ENCODE data around the gene ATL2. TPM values are rescaled to one million over a fixed set of nuclear protein-coding genes. Genes with fewer than 3 reads are reported as not detected.
A peak's percentile ranks its signal among the peaks of the same experiment; 100 is the strongest.

ATL2 gene
- total and polyA plus RNA-seq, 7 donors, result 19.8 to 98.9 (median 59.2) TPM

DNA sequence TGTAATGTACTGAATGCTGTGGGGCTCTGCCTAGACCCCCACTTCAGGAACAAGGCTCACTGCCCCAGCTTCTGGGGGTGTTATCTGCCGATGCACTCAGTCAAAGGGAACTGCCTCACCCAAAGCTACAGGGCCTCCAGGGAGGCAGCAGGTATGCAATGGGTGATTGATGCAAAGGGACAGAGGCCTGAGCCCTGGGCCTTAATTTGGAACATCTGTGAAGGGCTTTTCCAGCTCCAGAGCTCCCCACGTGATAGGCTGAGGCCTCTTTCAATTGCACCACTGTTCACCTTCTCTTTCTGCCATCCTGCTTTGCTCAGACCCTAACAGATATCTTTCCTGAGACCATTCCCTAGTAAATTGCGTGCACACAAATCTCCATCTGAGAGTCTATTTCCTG is 131.0 kb downstream of the ATL2 start:
- H3K4me3 ChIP-seq, result no peak overlapping the region
- 76 to 88% (median 82%) methylated on average over 3 of the region's 3 CpGs for WGBS, 3 donors
- no peaks in the 10 kb centered on the region for H3K9me3 ChIP-seq
- H3K27ac ChIP-seq, result no peak overlapping the region
- ATAC-seq, result no peak
- no peaks in the 10 kb centered on the region for H3K27me3 ChIP-seq (ENCODE audit: insufficient read depth in 3 of 3, low read length in 2 of 3)
- no peaks in the 10 kb centered on the region for H3K36me3 ChIP-seq (ENCODE audit: insufficient read depth in 1 of 2, low read depth in 1 of 2)
- intact Hi-C loops (cut with DNase I), result no loop called here
- peaks cover 16% of the 10 kb centered on the region for H3K4me1 ChIP-seq
- DNase-seq, result no peak
- TF ChIP-seq, protein P1, sequence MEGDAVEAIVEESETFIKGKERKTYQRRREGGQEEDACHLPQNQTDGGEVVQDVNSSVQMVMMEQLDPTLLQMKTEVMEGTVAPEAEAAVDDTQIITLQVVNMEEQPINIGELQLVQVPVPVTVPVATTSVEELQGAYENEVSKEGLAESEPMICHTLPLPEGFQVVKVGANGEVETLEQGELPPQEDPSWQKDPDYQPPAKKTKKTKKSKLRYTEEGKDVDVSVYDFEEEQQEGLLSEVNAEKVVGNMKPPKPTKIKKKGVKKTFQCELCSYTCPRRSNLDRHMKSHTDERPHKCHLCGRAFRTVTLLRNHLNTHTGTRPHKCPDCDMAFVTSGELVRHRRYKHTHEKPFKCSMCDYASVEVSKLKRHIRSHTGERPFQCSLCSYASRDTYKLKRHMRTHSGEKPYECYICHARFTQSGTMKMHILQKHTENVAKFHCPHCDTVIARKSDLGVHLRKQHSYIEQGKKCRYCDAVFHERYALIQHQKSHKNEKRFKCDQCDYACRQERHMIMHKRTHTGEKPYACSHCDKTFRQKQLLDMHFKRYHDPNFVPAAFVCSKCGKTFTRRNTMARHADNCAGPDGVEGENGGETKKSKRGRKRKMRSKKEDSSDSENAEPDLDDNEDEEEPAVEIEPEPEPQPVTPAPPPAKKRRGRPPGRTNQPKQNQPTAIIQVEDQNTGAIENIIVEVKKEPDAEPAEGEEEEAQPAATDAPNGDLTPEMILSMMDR (IDR thresholded peaks at IDR 0.05), result no peak

DNA sequence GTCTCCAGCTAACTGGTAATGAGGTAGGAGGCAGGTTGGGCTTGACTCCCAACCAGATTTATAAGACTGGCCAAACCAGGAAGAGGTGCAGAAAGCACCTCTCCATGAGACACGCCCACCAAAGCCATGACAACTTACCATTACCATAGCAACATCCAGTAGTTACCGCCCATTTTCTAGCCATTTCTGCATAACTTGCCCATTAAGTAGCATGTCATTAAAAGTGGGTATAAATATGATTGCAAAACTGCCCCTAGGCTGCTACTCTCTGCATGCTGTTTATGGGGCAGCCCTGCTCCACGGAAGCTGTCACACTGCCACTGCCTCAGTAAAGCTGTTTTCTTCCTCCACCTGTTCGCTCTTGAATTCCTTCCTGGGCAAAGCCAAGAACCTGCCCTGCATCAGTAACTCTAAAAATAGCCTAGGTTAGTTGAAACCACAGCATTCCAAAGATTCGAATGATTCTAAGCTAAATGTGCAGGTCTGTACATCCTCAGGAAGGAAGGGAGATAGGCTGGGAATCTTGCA is 131.9 kb downstream of the ATL2 start:
- peak in 2 of 4 donors; percentile 37 to 88 for ATAC-seq
- TF ChIP-seq, protein P1 (IDR thresholded peaks at IDR 0.05), result no peak
- intact Hi-C loops (cut with DNase I), result no loop called here
- Histone ChIP-seq H3K27me3 (ENCODE audit: insufficient read depth in 3 of 3, low read length in 2 of 3) (no peaks in the 10 kb centered on the region), H3K36me3 (ENCODE audit: insufficient read depth in 1 of 2, low read depth in 1 of 2) (no peaks in the 10 kb centered on the region), H3K4me3 (no peak overlapping the region), H3K9me3 (no peaks in the 10 kb centered on the region), H3K4me1 (peaks cover 16% of the 10 kb centered on the region), H3K27ac (peak overlapping the region; percentile 36)
- WGBS, 3 donors, result 46 to 56% (median 48%) methylated on average over 5 of the region's 5 CpGs
- DNase-seq, result no peak

DNA sequence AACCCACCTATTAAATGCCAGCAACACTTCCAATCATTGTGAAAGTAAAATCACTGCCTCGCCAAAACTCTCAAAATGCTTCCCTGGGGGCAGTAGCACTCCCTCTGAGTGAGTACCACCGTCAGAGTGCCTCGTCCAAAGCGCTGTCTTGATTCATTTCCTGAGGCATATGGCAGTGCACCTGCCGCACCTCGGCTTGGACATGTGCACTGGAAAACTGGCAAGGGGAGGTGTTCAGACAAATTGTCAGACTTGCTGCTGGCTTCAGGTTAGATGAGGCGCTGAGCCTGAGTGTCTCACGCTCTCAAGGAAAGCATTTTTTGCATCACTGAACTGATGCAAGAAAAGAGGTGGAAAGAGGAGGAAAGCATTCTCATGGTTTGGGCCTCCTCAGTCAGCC is 132.8 kb downstream of the ATL2 start:
- H3K4me1 ChIP-seq, result peaks cover 16% of the 10 kb centered on the region
- H3K36me3 ChIP-seq (ENCODE audit: insufficient read depth in 1 of 2, low read depth in 1 of 2), result no peaks in the 10 kb centered on the region
- no peaks in the 10 kb centered on the region for H3K9me3 ChIP-seq
- H3K4me3 ChIP-seq, result no peak overlapping the region
- 82 to 87% (median 85%) methylated on average over 8 of the region's 8 CpGs for WGBS, 3 donors
- TF ChIP-seq, protein P1 (IDR thresholded peaks at IDR 0.05), result no peak
- no peak overlapping the region for H3K27ac ChIP-seq
- intact Hi-C loops (cut with DNase I), result no loop called here
- H3K27me3 ChIP-seq (ENCODE audit: insufficient read depth in 3 of 3, low read length in 2 of 3), result no peaks in the 10 kb centered on the region
- ATAC-seq, result no peak
- DNase-seq, result no peak

Other genes with a start within 250 kb of the ATL2 start
- 10 to 100 TPM; 17.8 to 22.4 (median 19.6) TPM for gene HNRNPLL, start 225.7 kb upstream of the ATL2 start, total RNA-seq
- 10 to 100 TPM in 1 of 3 donors, 1 to 10 TPM in 2; 6.4 to 14.6 (median 6.7) TPM for gene HNRNPLL, start 225.7 kb upstream of the ATL2 start, polyA plus RNA-seq